Tibial nerve (tissue), 3 donors: ENCODE results near the gene SEPTIN8.

Experiments
- POLR2A ChIP-seq, 2 donors: fragments of 450-650 bp; IDR thresholded peaks; one replicate each; pipeline ENCODE4 v1.6.1; 2017; ENCODE audit warnings: antibody characterized with exemption in 2 of 2, mild to moderate bottlenecking in 2 of 2, moderate library complexity in 2 of 2
- TF ChIP-seq, protein P1 (sequence below), 5 experiments: fragments of 200-600 bp in 3 of 5; fragments of 450-650 bp in 2 of 5; sonication (generic) in 3 of 5; IDR thresholded peaks; one replicate each; pipeline ENCODE4 v1.5.1; 2016 to 2019; ENCODE audit warnings: antibody characterized with exemption in 5 of 5, mild to moderate bottlenecking in 3 of 5, moderate library complexity in 2 of 5

DNA sequence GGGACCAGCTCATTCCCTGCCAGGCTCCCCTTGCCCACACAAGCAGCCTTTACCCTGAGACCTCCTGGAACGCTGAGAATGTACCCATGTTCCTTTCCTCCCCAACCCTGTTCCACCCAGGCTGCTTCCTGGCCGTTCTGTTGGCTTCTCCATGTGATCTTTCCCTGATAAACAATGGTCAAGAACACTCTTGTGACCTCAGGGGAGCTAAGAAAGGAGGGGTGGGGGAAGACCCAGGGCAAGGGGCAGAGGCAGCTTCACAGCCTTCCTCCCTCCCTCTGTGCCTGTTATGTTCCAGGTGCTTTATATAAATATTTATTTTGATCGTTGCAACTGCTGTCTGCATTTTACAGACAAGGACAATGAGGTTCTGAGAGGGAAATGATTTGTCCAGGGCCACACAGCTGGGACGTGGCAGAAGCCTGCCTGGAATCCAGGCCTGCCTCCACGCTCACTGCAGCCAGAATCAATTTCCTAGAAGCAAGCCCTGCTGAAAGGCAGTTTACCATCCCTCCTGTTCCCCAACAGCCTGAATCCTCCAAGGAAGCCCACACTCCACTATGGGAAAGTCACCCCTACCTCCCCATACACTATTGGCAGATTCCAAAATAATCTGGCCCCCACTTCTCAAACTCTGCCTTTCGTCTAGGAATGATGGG is 49.5 kb upstream of the SEPTIN8 start:
- no peak for TF ChIP-seq POLR2A (IDR thresholded peaks at IDR 0.05)
- TF ChIP-seq, protein P1, sequence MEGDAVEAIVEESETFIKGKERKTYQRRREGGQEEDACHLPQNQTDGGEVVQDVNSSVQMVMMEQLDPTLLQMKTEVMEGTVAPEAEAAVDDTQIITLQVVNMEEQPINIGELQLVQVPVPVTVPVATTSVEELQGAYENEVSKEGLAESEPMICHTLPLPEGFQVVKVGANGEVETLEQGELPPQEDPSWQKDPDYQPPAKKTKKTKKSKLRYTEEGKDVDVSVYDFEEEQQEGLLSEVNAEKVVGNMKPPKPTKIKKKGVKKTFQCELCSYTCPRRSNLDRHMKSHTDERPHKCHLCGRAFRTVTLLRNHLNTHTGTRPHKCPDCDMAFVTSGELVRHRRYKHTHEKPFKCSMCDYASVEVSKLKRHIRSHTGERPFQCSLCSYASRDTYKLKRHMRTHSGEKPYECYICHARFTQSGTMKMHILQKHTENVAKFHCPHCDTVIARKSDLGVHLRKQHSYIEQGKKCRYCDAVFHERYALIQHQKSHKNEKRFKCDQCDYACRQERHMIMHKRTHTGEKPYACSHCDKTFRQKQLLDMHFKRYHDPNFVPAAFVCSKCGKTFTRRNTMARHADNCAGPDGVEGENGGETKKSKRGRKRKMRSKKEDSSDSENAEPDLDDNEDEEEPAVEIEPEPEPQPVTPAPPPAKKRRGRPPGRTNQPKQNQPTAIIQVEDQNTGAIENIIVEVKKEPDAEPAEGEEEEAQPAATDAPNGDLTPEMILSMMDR (IDR thresholded peaks at IDR 0.05): no peak
